Measurements from ENCODE around the gene DISC1.

- TF ChIP-seq CTCF (conservative IDR thresholded peaks at IDR 0.05; ENCODE audit: low read depth, low read length) = no peak
- TF ChIP-seq EZH2 (IDR thresholded peaks at IDR 0.05; ENCODE audit: borderline replicate concordance, low read depth, low read length, poor library complexity, severe bottlenecking) = no peak
These were observed 52.5 kb downstream of the DISC1 start for GRCh38 chr1:231679109-231679508.
